Globus pallidus (tissue), 1 donor: ENCODE measurements around the gene RBBP5.

ENCODE experiments used
- DNase-seq: peaks from one replicate; pipeline ENCODE4 v3.0.0-alpha.2; 2015; ENCODE audit warnings: low spot score

The RBBP5 gene

DNA sequence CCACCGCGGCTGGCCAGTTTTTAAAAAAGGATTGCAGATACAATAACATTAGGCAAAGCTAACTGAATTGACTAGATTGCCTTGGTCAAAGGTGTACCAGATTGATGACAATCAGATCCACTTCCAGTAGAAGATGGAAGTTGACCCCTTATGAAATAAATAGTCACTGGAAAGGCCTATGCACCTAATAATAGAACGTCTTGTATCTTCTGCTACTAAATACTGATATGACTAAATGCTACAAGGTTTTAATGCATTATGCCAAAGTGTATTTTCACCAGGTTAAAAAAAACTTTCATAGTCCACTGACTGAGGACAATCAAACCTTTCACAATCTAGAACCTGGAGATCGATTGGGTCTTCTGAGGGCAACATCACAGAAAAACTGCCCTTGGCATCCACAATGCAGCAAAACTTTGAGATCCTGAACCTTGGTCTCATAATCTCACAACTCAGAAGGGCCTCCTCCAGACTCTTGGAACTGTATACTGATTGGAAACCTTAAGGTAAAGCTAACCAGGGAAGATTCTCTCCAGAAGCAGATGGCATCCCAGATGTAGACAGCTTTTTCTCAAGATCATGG lies 7.8 kb upstream of the RBBP5 start:
- DNase-seq, result no peak

DNA sequence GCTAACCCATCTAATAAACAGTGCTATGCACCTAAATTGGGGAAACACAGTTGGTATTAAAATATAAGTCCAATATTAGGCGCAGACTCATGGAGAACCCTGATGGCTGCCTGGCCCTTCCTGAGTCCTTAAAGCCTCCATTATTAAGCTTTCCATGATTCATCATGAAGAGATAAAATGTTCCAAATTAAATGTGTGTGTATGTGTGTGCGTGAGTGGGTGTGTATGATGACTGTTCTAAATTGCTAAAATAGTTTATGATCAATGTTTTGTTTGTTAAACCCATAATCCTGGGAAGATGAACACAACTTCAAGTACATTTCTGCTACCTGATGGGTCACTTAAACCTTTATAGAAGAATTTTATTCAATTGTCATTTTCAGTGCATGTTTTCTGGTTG lies 6.3 kb upstream of the RBBP5 start:
- DNase-seq, result no peak

DNA sequence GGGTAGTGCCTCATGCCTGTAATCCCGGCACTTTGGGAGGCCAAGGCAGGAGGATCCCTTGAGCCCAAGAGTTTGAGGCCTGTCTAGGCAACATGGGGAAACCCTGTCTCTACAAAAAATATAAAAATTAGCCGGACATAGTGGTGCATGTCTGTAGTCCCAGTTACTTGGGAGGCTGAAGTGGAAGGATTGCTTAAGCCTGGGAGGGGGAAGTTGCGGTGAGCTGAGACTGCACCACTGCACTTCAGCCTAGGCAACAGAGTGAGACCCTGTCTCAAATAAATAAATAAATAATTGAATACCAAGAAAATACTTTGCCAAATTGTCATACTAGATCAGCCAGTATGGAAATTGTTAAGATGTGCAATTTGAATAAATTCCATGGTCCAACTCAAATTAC lies 5.9 kb upstream of the RBBP5 start:
- no peak for DNase-seq

DNA sequence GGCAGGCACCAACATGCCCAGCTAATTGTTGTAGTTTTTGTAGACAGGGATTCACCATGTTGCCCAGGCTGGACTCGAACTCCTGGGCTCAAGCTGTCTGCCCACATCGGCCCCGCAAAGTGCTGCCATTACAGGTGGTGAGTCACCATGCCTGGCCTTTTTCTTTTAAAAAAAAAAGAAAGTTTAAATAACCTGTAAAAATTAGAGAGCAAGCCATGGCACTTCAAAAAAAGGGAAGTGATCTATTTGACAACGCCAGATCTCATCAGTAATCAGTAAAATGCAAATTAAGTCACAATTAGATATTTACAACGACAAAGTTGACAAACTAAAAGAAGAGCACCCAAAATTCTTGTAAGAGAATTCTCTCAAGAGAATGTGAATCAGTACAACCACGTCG lies 2.9 kb upstream of the RBBP5 start:
- DNase-seq, result no peak

GRCh38 chr1:205122489-205122882 lies 708 bp upstream of the RBBP5 start:
- DNase-seq, result no peak

DNA sequence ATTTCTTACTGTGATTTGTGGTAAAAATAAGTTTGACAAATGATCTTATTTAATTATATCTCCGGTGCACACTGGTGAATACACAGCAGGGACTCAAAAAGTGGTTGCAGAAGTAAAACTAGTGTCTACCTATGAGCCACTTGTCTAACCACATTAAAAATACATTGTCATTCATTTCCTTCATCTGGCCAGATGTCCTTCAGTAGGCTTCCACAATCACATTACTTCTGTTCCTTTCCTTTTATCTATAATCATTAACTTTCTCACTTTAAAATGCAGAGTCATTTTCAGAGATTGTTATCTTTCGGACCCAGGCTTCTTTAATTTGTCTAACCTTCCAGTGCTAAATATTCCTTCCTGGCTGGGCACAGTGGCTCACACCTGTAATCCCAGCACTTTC lies 3.0 kb downstream of the RBBP5 start:
- DNase-seq, result no peak

DNA sequence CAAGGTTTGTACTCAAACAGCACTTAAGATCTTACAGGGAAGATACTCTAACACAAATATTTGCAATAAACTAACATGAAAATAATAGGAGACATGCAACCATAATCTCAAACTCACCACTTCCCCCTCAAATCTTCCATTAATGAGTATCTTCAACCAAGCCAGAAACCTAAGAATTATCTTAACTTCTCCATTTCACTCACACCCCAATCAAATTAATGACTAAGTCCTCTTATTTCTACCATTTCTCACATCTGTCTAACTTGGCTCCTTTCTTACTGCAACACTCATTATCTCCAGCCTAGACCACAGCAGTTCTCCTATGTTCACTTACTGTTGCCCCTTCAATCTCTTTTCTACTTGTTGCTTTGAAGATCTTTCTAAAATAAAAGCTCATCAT lies 10.4 kb downstream of the RBBP5 start:
- no peak for DNase-seq

DNA sequence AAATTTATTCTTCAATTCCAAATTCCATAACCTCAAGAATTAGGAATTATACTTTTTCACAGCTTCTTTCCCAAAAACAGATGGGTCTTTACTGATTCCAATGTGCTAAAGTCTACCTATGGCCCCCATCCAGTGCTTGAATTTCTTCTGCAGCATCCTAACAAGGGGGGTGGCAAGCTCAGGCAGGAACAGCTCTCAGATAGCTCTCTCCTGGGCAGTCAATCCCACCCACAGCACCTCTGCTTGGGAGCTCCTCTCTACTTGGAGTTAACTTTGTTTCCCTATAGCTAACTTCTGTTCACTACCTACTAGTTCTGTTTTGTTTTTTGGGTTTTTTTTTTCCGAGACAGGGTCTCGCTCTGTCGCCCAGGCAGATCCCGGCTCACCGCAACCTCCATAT lies 12.1 kb downstream of the RBBP5 start:
- no peak for DNase-seq

- DNase-seq, result no peak
Observed at GRCh38 chr1:205109269-205109668, 12.5 kb downstream of the RBBP5 start.

DNA sequence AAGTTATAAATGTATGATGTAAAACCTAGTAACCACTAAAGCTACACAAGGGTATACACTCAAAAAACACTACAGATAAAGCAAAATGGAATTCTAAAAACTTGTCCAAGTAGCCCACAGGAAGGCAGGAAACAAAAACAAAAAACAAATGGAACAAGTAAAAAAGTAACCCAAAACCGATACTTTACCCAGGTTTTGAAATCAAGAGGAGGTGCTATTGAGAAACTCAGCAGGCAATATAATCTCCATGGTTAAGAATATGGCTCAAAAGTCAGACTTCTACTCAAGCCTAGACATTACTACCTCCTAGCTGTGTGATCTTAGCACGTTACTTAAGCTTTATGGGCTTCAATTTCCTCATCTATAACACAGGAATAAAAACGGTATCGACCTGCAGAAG lies 13.3 kb downstream of the RBBP5 start:
- DNase-seq, result no peak

DNA sequence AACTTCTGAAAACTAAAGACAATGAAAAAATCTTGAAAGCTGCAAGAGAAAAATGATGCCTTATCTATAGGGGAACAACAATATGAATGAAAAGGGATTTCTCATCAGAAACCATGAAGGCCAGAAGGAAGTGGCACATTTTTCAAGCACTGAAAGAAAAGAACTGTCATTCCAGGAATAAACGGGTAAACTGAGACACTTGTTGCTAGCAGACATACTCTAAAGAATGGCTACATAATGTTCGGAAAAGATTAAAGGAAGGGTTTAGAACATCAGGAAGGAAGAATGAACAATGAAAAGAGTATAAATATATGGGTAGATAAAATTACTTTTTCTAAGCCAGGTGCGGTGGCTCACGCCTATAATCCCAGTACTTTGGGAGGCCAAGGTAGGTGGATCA lies 14.5 kb downstream of the RBBP5 start:
- DNase-seq, result no peak

GRCh38 chr1:205102404-205102803 lies 19.4 kb downstream of the RBBP5 start:
- DNase-seq, result no peak

DNA sequence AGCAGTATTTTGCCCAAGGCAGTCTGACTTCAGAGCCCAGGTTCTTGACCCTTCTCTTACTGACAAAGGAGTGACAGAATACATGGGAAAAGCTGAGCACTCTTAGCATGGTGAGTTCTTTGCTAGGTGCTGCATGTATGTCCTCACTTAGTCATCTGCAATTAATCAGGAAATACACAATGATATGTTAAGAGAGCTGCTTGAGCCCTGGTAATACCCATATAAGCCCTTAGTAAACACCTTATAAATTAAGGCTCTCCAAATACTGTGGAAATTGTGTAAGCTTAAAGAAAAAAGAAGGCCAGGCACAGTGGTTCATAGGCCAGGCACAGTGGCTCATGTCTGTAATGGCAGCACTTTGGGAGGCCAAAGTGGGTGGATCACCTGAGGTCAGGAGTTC lies 23.5 kb downstream of the RBBP5 start:
- no peak for DNase-seq

DNA sequence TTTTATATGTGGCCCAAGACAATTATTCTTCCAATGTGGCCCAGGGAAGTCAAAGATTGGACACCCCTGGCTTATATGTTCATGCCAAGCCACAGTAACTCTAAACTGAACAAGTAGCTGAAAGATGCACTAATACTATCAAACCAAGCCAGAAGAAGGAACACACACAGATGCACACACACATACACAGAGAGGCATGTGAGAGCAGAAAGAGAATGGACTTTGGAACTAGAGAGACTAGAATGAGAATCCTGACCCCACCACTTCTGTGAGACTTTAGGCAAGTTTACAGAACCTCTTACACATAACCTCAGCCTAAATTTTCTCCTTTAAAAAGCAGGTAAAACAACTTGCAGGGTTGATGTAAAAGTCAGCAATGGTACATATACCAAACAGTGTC lies 26.4 kb downstream of the RBBP5 start:
- DNase-seq, result no peak

GRCh38 chr1:205091043-205091740 lies 30.6 kb downstream of the RBBP5 start:
- no peak for DNase-seq

DNA sequence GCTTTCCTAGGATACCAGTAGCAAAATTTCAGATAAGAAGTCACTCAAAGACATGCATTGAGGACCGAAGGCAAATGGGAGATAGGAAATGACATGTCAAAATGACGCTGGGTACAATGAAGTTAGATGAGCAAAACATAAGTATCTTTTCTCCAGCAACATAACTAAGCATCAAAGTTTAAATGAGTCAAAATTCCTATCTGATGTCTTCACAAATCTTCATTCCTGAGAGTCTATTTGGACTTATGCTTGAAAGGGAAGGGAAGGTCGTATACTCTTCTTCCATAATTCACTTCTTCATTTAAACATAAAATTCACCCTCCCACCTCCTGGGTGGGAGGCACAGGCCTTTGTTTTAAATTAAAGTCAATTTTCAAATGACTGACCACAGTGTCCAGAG lies 33.4 kb downstream of the RBBP5 start:
- no peak for DNase-seq

- DNase-seq, result no peak
Observed at GRCh38 chr1:205084360-205084759, 37.4 kb downstream of the RBBP5 start, which contains the start of gene TMEM81. TSS of gene TMEM81 (minus strand) at chr1:205084460. CDS start at chr1:205084320, 140 bp downstream.

GRCh38 chr1:205082431-205082830 lies 39.3 kb downstream of the RBBP5 start:
- DNase-seq, result no peak

DNA sequence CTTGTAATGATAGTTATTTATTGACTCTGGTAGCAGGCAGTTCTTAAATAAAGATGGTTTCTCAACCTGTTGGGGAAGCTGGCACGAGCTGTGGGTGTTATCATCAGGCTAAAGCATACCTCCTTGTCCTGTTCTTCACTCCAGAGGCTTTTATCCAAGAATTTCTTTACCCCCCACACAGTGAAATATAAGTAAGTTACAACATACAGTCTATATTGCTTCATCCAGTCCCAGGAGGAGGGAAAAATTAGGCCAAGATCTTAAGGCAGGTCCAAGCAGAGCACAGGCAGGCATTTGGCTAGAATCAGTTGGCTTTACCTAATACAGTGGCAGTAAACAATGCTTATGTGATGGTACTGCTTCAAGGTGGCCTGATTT lies 43.9 kb downstream of the RBBP5 start:
- no peak for DNase-seq

DNA sequence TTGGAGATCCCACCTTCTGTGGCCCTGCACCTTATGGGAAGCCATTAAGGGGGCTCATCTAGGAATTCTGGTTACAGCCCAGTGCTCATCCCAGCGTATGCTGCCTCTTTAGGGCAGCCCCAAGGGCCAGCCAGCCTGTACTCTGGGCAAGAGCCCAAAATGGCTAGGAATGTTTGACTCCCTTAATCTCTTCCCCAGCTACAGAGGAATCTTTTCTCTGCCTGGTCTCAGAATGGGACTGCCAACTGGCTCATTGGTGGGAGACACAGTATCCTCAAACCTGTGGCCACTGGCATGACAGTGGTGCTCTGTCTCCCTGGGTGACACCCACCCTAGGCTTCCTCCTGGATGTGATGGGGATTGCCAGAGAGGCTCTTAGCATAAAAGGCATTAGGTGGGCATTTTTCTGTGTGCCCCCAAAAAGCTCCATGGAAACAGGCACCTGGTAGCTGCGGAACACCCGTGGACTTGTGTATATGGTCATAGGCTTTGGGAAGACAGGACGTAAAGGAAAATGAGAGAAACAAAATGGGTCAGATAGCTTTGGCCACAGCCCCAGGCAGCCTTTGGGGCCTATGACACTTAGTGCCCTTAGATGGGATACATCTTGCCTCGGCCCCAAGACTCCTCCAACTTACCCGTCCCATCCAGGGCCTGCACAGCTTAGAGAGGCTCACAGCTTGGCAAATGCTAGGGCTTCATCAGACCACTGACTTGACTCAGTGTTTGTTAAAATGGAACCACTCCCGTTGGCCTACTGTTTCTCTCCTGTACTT lies 44.4 kb downstream of the RBBP5 start:
- DNase-seq, result peak; percentile 50

DNA sequence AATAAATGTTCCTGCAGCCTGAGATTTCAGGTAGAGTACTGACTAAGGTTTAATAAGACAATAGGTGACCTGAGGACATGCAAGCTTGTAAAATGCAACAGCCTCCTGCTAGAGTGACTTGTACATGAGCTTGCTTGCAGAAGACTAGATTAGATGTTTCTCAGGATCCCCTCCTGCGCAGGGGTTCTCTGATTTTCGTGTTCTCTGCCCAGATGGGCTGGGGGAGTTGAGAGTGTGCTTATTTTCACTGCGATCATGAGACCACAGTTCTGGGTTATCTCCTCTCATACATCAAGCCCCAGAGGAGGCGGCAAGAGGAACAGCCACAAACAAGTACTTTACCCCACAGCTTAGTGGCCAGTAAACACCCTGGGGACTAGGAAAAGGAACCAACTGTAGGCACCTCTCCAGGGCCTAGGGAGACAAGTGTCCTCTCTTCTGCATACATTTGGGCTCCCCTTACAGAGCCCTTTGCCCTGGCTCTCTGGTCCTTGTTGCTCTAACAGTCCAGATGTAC lies 45.5 kb downstream of the RBBP5 start:
- no peak for DNase-seq

DNA sequence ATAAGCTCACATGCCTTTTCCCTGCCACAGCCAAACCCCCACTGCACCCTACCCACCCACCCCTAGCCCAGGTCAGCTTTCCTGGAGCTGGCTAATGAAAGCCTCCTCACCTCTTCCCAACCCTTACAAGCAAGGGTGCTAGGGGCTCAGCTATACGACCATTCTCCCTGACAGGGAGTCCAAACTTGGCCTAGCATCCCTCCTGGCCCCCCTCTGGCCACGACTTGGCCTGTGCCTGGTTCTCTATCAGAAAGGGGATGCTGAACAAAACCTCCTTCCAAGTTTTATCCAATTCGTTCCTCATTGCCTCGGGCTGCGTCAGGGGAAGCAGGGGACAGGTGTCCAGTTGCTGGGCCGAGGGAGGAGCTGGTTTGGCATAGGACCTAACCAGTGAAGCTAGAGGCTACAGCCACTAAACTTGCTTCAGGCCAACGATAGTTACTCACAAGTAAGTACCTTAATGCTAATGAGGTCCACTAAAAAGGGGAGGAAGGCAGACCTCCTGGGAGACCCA lies 46.1 kb downstream of the RBBP5 start:
- no peak for DNase-seq

- no peak for DNase-seq
Observed at GRCh38 chr1:205074513-205074912, 47.3 kb downstream of the RBBP5 start.
